ENCODE data around the gene ANP32E. TPM values are rescaled to one million over a fixed set of nuclear protein-coding genes. Genes with fewer than 3 reads are reported as not detected.
"Not testable (repeated sequence)": the region's sequence is repeated elsewhere in the genome, so short reads cannot be mapped to it uniquely, and the experiment has no call there.

Gene ANP32E
- total RNA-seq, 4 donors from 2014 or later, result 12.3 to 14.2 (median 13.2) TPM

DNA sequence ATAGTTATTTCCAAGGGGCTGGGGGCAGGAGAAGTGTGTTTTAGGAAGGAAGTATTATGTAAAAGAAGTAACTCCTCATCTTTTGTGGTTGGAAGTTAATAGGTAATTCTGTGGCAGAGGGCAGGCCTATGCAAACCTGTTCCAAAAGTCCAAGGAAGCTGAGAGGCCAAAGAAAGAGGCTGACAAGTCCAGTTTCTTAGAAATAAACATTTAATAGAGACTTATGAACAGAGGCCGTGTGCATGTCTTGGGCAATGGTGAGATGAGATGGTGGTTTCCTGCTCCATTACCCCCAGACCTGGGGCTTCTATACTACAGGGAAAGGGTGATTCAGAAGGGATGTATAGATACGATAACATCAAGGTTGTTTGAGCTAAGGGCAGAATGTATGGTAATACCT is 14.0 kb upstream of the ANP32E start:
- TF ChIP-seq POLR2A (IDR thresholded peaks at IDR 0.05), result no peak
- TF ChIP-seq, protein P1, sequence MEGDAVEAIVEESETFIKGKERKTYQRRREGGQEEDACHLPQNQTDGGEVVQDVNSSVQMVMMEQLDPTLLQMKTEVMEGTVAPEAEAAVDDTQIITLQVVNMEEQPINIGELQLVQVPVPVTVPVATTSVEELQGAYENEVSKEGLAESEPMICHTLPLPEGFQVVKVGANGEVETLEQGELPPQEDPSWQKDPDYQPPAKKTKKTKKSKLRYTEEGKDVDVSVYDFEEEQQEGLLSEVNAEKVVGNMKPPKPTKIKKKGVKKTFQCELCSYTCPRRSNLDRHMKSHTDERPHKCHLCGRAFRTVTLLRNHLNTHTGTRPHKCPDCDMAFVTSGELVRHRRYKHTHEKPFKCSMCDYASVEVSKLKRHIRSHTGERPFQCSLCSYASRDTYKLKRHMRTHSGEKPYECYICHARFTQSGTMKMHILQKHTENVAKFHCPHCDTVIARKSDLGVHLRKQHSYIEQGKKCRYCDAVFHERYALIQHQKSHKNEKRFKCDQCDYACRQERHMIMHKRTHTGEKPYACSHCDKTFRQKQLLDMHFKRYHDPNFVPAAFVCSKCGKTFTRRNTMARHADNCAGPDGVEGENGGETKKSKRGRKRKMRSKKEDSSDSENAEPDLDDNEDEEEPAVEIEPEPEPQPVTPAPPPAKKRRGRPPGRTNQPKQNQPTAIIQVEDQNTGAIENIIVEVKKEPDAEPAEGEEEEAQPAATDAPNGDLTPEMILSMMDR (IDR thresholded peaks at IDR 0.05), result no peak
- intact Hi-C loops (cut with DNase I; ENCODE audit: low total_unique reads), result no loop called here
- 80 to 87% methylated on average over 2 of the region's 2 CpGs for WGBS, 2 donors
- no peak for DNase-seq (ENCODE audit: low spot score in 2 of 2)
- H3K4me3 ChIP-seq (ENCODE audit: low read depth, poor library complexity, severe bottlenecking), result no peak overlapping the region

GRCh38 chr1:150243003-150243402 is 7.1 kb upstream of the ANP32E start:
- DNase-seq (ENCODE audit: low spot score in 2 of 2), result peak in 1 of 2 donors; percentile 18
- no peak for TF ChIP-seq POLR2A (IDR thresholded peaks at IDR 0.05)
- H3K4me3 ChIP-seq (ENCODE audit: low read depth, poor library complexity, severe bottlenecking), result no peak overlapping the region
- intact Hi-C loops (cut with DNase I; ENCODE audit: low total_unique reads), result no loop called here
- 89 to 94% methylated on average over 3 of the region's 3 CpGs for WGBS, 2 donors

GRCh38 chr1:150237746-150238145 is 1.8 kb upstream of the ANP32E start:
- DNase-seq (ENCODE audit: low spot score in 2 of 2), result peak in 1 of 2 donors; percentile 68
- WGBS, 2 donors, result 96% methylated on average over 21 of the region's 21 CpGs
- H3K4me3 ChIP-seq (ENCODE audit: low read depth, poor library complexity, severe bottlenecking), result no peak overlapping the region
- intact Hi-C loops (cut with DNase I; ENCODE audit: low total_unique reads), result no loop called here
- no peak for TF ChIP-seq POLR2A (IDR thresholded peaks at IDR 0.05)
- TF ChIP-seq, protein P1 (IDR thresholded peaks at IDR 0.05), result no peak

DNA sequence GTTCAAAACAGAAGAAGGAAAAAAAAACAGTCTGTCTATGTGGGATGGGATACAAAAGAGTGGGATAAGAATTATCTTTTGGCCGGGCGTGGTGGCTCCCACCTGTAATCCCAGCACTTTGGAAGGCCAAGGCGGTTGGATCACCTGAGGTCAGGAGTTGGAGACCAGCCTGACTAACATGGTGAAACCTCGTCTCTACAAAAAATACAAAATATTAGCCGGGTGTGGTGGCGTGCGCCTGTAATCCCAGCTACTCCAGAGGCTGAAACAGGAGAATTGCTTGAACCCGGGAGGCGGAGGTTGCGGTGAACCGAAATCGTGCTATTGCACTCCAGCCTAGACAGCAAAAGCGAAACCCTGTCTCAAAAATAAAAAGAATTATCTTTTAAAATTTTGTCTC is 1.3 kb upstream of the ANP32E start:
- intact Hi-C loops (cut with DNase I; ENCODE audit: low total_unique reads); H3K4me3 ChIP-seq (ENCODE audit: low read depth, poor library complexity, severe bottlenecking): not testable (repeated sequence)
- DNase-seq (ENCODE audit: low spot score in 2 of 2), result peak in 1 of 2 donors; percentile 66
- WGBS, 2 donors, result 84 to 86% methylated on average over 13 of the region's 13 CpGs

DNA sequence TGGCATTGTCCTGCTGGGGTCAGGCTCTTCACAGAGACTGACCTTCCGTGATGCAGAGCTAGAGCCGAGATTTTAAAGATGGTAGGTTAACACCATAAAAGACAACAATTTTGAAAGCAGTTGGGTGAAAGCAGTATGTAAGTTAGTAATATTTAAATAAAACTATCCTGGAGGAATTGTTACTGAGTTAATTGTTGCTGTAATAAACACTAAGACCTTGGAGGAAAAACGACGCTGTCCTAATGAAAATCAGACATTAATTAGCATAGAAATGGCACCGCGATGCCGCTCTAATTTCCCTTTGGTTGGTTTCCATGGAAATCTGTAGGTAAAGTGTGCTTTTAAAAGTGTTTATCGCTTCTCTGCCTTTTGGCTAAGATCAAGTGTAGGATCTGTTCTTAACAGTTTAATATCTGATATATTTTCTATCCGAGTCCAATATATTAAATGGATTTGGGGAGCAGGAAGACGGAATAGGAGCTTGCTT is 745 bp upstream of the ANP32E start:
- no peak for TF ChIP-seq POLR2A (IDR thresholded peaks at IDR 0.05)
- TF ChIP-seq, protein P1 (IDR thresholded peaks at IDR 0.05), result no peak
- intact Hi-C loops (cut with DNase I; ENCODE audit: low total_unique reads), result no loop called here

DNA sequence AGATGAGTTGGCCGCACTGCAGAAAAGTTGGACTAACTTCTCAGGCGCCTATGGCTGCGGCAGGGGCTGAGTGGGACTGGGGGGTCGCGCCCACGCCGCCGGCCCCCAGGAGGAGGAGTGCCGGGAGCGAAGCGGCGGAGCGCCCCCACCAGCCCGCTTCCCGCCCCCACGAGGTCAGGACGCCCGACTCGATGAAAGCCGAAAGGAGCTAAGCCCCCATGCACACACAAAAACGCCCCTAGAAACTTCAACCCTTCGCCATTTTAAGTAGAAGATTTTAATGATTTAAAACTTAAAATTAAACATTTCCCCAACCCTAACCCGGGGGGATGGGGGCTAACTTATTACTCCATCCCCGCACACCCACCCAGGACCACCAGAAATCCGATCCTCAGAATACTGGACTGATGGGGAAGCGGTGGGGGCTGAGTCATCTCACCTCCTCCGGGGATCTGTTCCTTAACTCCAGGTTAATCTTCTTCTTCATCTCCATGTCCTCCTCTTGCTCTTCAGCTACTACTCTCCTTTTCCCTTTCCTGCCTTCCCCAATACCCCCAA is 539 bp downstream of the ANP32E start:
- H3K4me3 ChIP-seq (ENCODE audit: low read depth, poor library complexity, severe bottlenecking), result peak overlapping the region; percentile 74
- intact Hi-C loops (cut with DNase I; ENCODE audit: low total_unique reads), result no loop called here
- TF ChIP-seq POLR2A (IDR thresholded peaks at IDR 0.05), result no peak
- TF ChIP-seq, protein P1 (IDR thresholded peaks at IDR 0.05), result no peak
- peak in 1 of 2 donors; percentile 83 for DNase-seq (ENCODE audit: low spot score in 2 of 2)
- 1 to 2% methylated on average over 24 to 25 of the region's 27 CpGs for WGBS, 2 donors

More for the DNA sequence above, 745 bp upstream of the ANP32E start:
- WGBS, 2 donors, result 14 to 20% methylated on average over 10 of the region's 10 CpGs
- peak in 1 of 2 donors; percentile 39 for DNase-seq (ENCODE audit: low spot score in 2 of 2)
- peak overlapping the region; percentile 6 for H3K4me3 ChIP-seq (ENCODE audit: low read depth, poor library complexity, severe bottlenecking)

Measured in lower leg skin (tissue), 4 donors.